Epithelial cell of proximal tubule (primary cell): ENCODE results near the gene TP73. TPM values are rescaled to one million over a fixed set of nuclear protein-coding genes. Genes with fewer than 3 reads are reported as not detected.

Source experiments
- DNase-seq: peaks from one replicate; pipeline ENCODE4 v3.0.0-alpha.2; 2011; ENCODE audit warnings: low read depth
- H3K4me3 ChIP-seq: 2 replicates; pipeline ENCODE4 v1.5.1; 2011; ENCODE audit warnings: low read depth, mild to moderate bottlenecking, low read length
- total RNA-seq: library from RNA; depleted of rRNA; stranded (reverse); fragments of >200 nt; gene quantifications from 2 replicates; pipeline ENCODE4 v1.2.3, GENCODE V29; 2015
- TF ChIP-seq, protein P1 (sequence below): conservative IDR thresholded peaks from 2 replicates; pipeline ENCODE4 v1.5.1; 2012; ENCODE audit warnings: low read depth, mild to moderate bottlenecking, low read length

Gene TP73
- total RNA-seq, 1 donor from 2014 or later: not detected

DNA sequence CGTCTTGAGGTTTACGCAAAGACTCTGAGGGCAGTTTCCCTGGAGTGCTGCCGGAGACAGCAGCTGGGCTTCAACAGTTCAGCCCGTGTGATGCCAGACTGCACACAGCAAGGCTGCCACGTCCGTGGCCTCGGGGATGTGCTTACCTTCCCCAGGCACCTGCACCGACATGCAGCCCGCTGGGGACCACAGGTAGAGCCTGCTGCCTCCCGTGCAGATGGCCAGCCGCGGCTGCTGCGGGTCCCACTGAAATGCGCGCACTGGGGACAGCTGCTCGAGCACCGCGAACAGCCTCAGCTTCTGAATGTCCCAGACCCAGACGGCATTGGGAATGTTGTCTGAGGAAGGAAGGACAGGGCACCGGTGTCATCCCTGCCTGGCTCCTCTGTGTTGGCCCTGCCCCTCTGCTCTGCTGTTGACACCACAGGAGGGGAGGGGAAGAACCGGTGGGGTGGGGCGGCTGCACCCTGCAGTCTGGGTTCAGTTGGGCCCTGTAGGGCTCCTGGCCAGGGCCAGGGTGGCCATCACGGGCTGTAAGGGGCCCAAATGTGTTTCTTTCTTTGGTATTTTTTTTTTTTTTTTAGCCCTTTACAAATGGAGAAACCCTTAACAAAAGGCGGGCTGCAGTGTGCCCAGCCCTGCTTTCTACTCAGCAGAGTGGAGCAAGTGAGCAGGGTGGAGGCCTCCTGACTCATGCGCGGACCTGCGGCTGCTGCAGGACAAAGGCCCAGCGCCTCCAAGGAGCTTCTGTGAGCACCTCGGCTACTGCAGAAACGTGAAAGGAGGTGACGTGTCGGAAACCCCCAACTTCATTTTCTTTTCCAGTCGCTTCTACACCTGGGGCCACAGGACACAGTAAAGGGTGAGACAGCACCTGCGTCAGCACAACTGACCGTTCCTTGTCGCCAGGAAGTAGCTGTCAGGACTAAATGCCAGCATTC is 20.7 kb upstream of the TP73 start:
- TF ChIP-seq, protein P1, sequence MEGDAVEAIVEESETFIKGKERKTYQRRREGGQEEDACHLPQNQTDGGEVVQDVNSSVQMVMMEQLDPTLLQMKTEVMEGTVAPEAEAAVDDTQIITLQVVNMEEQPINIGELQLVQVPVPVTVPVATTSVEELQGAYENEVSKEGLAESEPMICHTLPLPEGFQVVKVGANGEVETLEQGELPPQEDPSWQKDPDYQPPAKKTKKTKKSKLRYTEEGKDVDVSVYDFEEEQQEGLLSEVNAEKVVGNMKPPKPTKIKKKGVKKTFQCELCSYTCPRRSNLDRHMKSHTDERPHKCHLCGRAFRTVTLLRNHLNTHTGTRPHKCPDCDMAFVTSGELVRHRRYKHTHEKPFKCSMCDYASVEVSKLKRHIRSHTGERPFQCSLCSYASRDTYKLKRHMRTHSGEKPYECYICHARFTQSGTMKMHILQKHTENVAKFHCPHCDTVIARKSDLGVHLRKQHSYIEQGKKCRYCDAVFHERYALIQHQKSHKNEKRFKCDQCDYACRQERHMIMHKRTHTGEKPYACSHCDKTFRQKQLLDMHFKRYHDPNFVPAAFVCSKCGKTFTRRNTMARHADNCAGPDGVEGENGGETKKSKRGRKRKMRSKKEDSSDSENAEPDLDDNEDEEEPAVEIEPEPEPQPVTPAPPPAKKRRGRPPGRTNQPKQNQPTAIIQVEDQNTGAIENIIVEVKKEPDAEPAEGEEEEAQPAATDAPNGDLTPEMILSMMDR: no peak
- DNase-seq: no peak
- no peak overlapping the region for H3K4me3 ChIP-seq

DNA sequence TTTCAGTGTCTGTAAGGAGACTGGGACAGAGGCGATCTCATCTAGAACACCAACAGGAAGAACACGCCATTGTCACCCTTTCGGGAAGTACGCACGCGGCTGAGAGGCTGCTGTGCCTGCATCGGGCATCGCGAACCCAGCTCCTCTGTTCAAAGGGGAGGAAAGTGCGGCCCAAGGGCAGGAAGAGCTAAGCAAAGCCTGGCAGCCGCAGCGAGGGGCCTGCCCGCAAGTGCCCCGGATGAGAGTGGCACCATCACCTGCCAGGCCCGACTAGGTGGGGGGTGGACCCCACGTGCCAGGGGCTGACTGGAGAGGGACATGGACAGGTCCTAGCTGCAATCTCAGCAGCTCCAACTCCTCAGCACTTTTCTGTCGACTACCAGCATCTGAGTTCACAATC is 20.0 kb upstream of the TP73 start:
- TF ChIP-seq, protein P1: no peak
- no peak overlapping the region for H3K4me3 ChIP-seq
- no peak for DNase-seq

DNA sequence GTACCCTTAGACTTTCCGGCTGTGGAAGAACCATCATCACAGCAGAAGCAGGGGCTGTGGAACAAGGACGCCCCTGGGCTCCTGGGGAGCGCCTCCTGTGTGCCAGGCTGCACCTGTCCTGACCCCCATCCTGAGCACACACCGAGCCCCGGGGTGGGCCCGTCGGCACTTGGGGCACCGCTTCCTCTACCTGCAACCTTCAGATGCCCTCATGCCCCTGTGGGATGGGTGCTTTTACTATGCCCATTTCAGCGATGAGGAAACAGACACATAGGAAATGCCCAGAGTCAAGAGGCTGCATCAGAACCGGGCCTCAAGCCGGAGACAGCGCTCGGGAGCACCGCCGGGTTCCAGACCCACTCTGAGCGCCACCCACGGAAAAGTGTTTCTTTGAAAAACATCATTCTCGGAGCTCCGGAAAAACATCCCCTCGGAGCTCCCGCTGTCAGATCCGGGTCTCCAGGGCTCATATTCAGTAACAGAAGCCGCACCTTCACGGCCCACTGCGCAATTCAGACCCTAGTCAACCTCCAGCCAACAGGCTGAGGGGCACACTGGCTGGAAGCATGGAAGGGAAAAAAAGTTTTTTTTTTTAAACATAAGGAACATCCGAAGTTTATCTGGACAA is 19.5 kb upstream of the TP73 start:
- no peak for DNase-seq
- no peak overlapping the region for H3K4me3 ChIP-seq
- TF ChIP-seq, protein P1: no peak

DNA sequence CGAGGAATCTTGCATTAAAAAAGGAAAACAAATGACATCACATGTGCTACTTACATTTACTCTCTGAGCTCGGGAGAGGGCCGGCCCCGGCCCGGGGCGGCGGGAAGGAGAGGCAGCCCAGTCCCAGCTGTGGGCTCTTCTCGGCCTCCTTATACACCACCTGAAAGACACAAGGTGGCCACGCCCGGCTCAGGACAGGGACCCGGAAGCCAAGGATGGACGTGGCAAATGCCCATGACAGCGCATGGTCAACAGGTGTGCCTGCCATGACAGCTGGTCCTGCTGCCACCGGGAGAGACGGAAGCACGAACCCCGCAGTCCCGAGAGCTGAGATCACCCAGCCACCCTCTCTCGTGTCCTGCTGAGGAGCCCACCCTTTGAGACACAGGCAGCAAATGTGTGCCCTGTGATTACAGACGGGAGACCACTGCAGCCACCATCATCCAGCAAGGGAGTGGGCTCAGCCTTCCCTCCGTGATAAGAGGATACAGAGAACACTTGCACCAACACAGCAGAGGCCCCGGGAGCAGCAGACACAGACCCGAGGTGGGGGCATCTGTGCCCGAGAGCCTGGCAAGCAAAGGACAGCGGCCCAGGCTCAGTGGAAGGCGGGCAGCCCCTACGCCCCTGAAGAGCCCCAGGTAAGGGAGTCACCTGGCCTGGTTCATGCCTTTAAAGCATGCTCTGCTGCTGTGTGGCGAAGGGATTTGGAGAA is 18.8 kb upstream of the TP73 start:
- H3K4me3 ChIP-seq: no peak overlapping the region
- TF ChIP-seq, protein P1: no peak

DNA sequence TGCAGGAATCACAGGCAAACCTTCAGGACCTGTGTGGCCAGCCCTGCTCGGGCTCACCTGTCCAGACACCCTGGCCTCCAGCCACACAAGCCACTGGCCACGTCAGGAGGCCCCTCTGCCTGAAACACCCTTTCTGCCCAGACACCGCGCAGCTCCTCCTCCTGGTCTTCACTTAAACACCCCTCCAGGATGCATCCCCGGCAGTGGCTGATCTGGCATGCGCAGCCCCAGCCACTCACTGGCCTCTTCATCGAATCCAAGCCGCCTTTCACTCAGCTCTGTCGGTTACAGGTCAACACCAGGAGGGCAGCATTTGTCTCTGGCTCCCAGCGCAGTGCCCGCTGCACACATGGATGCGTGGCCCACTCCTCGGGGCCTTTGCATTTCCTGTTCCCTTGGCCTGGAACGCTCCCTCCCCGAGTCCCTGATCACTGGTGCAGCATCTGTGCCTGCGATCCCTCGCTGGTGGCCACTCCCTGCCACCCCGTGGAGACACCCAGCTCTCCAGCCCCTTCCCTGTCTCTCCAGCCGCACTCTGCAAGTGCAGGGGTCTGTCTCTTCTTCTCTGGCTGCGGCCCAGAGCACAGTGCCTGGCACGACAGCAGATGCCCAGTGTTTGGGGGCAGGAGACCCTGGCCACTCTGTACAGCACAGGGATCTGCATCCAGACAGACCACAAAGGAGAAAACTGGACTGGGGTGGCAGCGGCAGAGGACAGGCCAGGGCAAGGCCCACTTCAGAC is 18.1 kb upstream of the TP73 start:
- TF ChIP-seq, protein P1: no peak
- no peak for DNase-seq
- no peak overlapping the region for H3K4me3 ChIP-seq

More for the DNA sequence above, 18.8 kb upstream of the TP73 start:
- no peak for DNase-seq

DNA sequence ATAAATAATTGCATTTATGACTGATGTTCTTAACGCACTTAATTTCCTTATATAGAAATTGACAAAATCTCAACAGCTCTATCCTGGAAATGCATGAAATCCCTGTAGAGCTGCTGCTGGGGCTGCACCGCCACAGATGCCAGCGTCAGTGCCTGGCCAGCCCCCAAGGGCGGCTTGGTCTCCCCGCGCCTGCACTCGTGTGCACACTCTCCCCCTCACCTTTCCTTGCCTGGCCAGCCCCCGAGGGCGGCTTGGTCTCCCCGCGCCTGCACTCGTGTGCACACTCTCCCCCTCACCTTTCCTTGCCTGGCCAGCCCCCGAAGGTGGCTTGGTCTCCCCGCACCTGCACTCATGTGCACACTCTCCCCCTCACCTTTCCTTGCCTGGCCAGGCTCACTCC is 16.2 kb upstream of the TP73 start:
- H3K4me3 ChIP-seq: no peak overlapping the region
- DNase-seq: no peak
- TF ChIP-seq, protein P1: no peak
